Activated CD4-positive, alpha-beta T cell treated with anti-CD3 and anti-CD28 coated beads for 1 hour (primary cell): ENCODE measurements around the gene SPECC1L.
A peak's percentile ranks its signal among the peaks of the same experiment; 100 is the strongest.
"Not testable (repeated sequence)": the region's sequence is repeated elsewhere in the genome, so short reads cannot be mapped to it uniquely, and the experiment has no call there.

Experiments
- DNase-seq: peaks from one replicate; pipeline ENCODE4 v3.0.0-alpha.2; 2020

SPECC1L gene

DNA sequence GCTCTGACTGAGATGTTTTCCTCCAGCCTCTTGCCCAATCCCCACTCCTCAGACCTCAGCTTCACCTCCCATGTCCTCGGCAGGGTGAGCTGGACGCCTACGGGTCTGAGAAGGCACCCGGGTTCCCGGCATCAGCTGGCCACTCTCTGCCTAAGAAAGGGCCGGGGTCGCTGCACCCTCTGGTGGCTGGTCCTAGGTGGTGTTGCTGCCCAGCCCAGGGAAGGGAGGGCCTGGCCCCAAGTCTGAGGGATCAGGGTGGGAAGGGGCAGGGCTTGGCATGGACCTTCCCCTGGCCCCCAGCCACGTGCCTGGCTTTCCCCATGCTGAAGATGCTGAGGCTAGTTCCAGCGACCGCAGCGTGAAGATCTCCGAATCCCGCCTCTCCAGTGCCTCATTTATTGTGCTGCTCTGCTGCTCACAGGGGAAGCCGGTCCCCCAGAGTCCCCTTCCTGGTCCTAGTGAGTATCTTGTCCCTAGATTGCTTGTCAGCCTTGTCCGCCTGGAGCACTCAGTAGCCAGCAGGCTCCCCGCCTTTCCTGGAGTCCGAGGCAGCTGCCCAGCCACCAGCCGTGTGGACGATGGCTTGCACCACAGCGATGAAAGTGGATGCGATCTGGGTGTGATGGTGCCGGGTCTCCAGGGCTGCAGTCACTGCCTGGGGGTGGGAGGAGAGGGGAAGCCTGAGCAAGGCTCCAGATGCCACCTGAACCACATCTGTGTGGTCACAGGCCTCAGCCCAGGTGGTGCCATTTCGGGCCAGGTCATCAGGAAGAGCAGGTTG lies 22.9 kb upstream of the SPECC1L start:
- peak; percentile 18 for DNase-seq

DNA sequence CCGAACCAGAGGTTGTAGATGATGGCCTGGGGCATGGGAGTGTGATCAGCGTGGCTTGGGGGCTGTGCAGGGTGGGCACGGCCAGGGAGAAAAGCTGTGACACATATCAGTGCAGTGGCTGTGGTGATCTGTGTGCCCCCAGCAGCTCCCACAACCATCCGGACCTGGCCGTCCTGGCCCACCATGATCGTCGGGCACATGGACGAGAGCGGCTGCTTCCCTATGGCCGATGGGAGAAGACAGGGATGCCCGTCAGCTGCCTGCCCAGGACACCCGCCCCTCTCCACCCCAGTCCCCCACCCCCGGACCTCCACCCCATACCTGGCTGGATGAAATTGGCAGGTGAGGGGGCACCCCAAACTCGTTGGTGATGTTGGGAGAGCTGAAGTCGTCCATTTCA lies 22.0 kb upstream of the SPECC1L start:
- not testable (repeated sequence) for DNase-seq

DNA sequence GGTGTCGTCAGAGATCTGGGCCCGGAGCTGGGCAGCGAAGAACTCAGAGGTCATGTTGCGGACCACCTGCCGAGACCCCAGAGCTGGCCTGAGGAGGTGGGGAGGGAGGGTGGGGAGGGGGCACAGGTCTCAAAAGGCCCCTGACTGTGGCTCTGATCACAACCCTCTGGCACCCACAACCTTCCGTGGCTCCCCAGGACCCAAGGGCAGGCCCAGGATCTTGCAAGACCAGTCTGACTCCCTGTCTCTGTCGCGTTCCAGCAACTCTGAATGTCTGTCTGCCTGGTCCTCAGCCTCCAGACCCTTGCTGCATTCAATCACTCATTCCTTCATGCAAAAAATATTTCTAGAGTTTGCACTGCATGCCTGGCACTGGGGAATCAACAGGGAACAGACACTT lies 21.2 kb upstream of the SPECC1L start:
- not testable (repeated sequence) for DNase-seq

DNA sequence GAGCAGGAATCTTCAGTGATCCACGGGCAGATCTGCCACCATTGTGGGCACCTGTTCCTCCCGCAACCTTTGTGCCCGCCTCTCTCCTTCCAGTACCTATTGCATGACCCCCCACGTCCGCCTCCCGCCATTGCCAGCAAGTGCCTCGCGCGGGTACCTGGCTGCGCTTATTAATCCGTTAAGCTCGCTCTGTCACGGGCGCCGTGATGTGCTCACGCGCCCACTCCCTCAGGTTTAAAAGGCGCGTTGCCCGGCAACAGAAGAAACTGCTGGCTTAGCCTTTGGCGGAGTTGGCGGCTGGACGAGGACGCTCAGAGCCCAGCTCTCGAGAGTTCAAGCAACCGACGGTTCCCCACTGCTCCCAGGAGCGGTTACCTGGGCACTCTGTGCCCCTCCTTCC lies 19.3 kb upstream of the SPECC1L start:
- not testable (repeated sequence) for DNase-seq

DNA sequence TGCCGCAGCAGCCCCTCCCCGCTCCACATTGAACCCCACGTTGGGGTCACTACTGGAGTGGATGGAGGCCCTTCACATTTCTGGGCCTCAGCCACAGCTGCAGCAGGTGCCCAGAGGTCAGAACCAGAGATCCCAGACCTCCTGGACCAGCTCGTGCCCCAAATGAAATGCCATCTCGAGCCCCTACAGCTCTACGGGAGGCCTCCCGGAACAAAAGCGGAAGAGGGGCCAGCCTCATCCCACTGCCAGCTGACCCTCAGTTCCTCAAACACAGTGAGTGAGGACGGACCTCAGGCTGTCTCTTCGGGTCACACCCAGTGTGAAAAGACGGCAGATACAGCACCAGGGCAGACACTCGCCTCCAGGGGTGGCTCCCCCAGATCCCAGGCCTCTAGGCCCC lies 17.5 kb upstream of the SPECC1L start:
- not testable (repeated sequence) for DNase-seq

DNA sequence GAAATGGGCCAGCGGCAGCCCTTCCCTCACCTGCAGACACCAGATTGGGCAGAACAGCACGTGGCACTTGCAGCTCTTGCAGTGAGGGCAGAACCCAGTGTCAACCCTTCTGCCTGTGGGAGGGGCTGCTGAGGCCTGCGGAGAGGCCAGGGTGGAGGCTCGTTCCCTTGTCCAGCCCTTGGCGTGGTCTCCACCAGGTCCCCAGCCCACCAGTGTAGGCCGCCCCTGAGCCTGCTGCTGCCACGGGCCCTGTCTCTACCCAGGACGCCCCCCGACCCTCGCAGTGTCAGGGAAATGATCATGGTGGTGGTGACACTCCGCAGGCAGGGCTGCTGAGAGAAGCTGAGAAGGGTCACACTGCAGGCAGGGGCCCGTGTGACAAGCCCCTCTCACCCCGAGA lies 14.5 kb upstream of the SPECC1L start:
- DNase-seq: not testable (repeated sequence)

DNA sequence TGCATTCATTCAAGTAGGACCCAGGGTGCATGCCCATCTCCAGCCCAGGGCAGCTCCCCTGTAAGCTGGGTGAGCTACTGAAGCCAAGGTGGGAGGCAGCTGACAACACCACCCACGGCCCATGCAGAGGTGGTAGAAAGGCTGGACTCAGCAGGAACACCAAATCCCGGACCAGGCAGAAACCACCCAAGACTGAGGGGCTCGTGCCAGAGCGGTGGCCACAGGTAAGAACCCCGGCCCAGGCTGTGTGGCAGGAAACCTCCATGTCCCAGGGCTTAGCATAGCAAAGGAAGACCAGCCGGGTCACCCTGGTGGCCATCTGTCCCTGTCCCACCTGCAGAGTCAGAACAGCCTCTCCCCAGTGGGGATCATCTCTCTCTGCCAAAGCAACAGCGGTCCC lies 13.9 kb upstream of the SPECC1L start:
- not testable (repeated sequence) for DNase-seq

DNA sequence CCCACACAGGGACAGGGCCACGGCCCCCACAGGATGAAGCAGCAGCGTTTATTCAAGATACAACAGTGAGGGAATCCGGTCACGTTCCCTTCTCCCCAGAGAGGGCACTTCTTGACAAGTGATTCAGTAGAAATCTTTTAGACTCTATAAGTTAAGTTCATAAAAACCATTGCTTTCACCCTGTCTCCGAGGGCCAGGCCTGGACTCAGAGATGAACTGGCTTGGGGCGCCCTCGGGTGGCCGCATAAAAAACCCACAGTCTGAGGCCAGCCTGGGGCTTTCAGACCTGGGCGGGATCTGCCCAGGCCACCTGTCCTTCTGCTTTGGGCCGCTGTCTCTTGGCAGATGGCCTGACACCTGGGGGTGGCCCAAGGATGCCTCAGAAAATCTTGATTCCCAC lies 11.2 kb upstream of the SPECC1L start:
- DNase-seq: peak; percentile 52

DNA sequence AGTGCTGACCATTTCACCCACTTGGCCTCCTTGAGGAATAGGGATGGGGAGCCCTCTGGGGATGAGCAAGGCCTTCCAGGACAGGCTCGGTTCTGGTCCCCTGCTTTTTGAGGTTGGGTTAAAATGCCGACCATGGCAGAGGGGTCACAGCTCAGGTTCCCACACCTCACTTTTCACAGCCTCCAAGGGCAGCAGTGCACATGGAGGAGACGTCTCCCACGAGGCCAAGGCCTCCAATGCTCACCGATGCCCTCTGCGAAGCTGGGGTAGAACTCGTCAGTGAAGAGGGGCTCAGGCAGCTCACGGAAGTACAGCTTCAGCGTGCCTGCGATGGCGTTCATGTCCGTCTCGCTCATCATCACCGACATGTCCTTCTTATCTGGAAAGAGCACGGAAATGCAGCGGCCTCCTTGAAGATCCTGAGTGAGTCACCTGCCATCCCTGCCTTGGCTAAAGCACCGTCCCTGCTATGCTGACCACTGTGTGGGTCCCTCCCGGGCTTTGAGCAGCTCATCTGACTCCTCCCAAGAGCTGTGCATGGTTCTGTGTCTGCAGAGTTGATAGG lies 8.4 kb upstream of the SPECC1L start:
- not testable (repeated sequence) for DNase-seq

DNA sequence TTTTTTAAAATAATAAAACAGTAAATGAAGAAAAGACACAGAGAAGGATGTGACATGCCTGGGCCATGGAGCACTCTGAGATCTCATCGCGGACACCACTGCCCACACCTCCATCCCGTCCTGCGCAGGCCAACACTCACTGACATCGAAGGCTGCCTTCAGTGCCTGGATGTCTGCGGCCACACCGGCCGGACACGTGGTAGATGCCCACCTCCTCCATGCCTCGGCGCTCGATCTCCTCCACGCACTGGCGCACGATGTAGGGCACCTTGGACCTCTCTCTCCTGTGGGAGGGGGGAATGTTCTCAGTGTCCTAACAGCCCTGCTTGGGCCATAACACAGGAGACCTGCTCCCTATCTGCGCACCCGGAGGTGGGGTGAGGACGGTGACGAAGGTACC lies 7.2 kb upstream of the SPECC1L start:
- DNase-seq: not testable (repeated sequence)

DNA sequence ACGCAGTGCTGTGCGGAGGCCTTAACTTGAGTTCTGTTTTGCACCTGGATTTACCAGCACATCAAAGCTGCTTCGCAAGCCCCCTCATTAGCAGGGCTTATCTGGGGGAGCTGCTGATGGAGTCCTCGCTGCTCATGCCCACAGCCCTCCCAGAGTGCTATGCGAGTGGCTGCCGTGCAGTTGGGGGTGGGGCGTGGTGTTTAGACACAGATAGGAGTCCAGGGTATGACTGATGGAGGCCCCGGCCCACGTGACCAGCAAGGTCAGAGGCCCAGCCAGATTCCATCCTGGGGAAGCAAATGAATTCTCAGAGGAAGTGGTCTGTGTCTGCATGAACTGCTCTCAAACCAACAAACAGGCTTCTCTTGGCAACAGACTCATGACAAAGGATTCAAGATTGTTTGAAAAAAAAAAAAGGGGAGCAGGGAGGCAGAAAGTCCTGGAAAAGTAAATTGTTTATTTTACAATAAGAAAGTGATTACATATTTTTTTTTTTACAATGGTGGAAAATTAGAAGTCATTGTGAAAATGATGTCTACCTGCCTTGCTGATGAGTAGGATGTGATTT lies 6.2 kb upstream of the SPECC1L start:
- not testable (repeated sequence) for DNase-seq

DNA sequence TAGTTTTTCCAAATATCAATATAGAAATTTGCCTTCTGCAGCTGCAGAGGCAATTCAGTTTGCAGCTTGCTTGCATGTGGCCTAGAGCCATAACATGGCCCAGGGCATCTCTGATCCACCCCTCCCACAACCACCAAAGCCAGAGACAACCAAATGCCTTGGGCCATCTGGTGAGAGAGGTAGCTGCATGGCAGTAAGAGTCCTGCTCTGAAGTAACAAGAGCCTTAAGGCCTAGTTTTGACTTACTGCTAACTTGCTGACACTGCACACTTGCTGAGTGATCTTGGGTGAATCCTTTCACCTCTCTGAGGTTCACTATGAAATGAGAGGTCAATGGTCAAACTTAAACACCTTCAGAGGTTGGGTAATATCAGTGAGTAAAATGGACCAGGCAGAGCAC lies 4.9 kb upstream of the SPECC1L start:
- no peak for DNase-seq

DNA sequence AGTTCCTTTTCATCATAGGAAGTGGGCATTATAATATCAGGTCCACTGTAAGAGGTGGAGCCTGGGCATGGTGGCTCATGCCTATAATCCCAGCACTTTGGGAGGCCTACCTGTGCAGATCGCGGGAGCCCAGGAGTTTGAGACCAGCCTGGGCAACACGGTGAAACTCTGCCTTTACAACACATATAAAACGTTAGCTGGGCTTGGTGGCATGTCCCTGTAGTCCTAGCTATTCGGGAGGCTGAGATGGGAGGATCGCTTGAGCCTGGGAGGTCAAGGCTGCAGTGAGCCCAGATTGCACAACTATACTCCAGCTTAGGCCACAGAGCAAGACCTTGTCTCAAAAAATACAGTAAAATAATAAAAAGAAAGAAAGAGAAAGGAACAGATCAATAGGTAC lies 4.1 kb upstream of the SPECC1L start:
- not testable (repeated sequence) for DNase-seq

DNA sequence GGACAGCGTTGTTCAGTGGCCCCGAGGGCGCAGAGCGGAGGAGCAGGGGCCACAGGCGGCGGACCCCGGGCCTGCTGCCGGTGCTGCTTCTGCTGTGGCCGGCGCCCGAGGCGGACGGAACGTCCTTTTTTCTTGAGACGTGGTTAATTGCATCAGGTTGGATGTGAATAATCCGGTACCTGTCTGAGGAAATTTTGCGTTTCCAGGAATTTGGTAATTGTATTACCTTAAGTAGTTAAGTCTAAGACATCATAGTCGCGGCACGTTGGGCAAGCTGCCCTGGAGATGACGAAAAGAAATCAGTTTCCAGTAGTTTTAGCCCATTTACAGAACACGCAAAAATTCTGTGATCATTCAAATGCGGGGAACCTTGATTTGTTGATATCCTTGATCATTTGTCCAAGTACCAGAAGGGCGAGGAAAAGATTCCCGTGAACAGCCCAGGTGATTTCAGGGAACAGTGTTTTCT lies 789 bp downstream of the SPECC1L start:
- DNase-seq: no peak

DNA sequence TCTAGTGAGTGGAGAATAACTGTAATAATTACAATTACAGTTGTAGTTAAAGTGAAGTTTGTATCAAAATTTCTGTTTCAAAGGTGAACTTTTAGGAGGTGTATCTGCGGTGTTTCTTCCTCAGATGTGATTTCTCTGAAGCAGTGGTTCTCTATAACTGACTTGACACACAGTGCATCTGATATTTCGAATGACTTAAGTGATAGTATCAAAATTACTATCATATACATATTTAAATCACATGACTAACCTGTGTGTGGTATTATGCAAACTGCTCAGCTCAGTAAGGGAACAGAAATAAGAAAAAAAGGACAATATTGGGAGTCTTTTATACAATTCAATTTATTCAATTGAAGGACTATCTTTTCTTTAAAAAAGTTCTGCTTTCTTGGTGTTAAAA lies 2.4 kb downstream of the SPECC1L start:
- not testable (repeated sequence) for DNase-seq

DNA sequence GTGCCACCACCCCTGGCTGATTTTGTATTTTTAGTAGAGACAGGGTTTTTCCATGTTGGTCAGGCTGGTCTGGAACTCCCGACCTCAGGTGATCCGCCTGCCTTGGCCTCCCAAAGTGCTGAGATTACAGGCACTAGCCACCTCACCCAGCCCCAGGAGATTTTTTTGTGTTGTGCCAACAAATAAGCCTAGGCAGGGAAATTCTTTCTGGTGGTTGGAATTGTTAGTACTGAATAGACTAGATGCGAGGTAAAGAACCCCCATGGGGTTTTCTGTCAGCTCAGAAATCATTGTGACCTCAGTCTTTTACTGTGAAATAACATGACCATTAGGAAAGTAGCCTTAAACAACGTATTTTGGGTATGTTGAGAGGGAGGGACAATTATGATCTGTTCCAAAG lies 3.3 kb downstream of the SPECC1L start:
- DNase-seq: not testable (repeated sequence)

DNA sequence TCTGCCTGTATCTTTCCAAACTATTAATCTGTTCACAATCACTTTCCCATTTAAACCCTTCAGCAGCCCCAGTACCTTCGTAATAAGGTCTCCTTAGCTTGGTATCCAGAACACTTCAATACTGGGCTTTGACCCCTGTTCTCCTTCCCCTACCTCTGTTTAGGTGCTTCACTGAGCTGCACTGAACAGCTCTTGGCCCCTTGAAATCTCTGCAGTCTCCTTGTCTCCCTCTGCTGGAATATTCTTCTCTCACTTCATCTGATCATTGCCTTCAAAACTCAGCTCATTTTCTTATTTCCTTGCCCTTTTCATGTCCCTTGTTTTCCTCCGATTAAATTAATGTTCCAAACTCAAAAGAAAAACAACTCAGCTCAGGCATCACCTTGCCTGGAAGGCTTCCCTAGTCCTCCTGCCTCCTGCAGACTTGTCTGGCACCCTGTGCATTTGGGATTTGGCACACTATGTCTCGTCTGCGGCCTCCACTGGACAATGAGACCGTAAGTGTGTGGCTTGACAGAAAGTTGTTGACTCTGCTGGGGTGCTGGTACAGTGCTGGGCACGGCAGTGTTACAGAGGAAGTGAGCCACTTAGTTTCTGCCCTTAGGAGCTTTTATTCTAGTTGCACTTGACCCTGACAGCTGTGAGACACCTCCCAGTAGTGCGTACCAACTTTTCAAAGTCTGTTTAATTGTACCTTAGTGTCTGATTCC lies 4.2 kb downstream of the SPECC1L start:
- not testable (repeated sequence) for DNase-seq

DNA sequence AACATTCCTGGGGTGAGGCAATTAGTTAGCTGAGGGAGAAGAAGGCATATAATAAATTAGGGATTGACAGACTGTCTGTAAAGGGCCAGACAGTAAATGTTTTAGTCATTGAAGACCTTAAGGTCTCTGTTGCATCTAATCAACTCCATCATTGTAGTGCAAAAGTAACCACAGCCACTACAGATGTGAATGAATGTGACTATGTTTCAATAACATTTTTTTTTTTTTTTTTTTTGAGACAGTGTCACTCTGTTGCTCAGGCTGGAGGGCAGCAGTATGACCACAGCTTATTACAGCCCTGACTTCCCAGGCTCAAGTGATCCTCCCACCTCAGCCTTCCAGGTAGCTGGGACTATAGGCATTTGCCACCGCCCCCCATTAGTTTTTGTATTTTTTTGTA lies 9.7 kb downstream of the SPECC1L start:
- DNase-seq: not testable (repeated sequence)

DNA sequence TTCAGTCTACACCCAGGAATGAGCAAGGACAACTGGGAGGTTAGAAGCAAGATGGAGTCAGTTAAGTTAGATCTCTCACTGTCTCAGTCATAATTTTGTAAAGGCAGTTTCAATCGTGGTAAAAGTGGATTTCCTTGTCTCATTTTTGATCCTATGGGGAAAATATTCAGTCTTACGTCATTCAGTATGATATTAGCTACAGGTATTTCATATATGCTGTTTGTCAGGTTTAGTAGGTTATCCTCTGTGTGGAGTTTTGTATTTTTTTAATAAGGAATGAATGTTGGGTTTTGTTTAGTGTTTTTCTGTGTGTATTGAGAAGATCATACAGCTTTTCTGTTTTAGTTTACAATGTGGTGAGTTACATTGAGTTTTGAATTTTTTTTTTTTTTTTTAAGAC lies 11.8 kb downstream of the SPECC1L start:
- DNase-seq: no peak

DNA sequence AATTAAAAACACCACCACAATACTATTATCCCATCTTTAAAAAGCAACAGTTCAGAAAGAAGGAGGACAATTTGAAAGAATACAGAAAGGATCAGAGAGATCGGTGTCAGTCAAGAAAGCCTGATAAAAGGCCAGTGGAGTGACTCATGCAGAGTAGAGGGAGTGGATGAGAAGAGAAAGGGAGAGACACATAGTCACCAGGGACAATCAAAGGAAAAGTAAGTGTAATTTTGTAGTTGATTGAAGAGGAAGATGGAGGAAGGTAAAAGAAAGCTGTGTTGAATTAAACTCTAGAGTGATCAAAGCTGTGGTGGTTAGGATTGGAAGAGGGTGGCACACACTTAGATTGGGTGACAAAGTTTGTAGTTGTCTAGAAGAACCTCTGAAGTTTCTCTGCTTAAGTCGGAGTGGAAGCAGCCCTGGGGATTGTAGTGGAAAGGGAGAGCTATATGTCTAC lies 14.1 kb downstream of the SPECC1L start:
- DNase-seq: no peak

DNA sequence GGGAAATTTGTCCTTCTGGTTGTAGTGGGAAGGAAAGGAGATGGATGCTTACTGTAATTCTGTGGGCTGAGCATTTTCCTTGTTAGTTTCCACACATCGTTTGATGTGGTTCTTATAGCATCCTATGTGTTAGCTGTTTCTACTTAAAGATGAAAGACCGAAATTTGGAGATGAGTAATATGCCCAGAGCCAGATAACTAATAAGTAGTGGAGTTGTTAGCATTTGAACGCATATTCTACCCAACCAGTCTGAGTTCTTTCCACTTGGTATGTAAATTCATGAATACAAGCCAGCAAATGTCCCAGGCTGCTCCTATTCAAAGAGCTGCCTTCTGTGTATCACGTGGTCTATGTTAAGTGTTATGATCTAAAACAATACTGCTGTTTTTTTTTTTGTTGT lies 14.6 kb downstream of the SPECC1L start:
- no peak for DNase-seq

DNA sequence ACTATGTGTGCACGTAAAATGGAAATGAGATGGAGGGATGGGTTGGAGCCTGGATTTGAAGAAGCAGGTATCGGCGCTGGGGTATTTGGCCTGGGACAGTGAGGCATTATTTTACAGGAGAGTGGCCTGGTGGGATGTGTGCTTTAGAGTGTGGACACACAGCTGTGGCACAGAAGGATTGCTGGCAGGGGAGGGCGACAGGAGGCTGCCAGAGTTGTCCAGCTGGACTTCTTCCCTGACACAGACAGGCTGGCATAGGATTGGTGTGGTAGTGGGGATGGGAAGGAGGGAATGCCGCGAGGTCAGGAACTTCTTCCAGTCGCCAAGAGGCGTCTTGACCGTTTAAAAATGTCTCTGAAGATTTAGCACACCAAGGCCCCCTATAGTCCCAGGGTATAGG lies 16.6 kb downstream of the SPECC1L start:
- DNase-seq: not testable (repeated sequence)

DNA sequence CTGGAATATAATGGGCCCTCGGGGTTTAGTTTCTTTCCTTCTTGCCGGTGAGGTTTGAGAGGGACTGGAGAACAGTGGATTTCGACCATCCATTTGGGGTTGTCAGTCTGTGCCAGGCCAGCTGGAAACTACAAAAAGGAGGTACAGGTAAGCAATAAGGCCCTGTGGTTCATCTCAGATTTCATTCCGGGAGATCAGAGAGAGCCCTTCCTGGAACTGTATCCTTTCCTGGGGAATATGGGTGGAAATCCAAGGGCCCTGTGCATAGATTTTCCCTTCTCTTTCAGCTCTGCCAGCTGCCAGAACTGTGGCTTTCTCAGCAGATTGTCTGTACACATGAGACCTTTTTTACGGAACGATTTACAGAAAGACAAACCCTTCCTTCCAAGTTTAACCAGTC lies 17.2 kb downstream of the SPECC1L start:
- DNase-seq: not testable (repeated sequence)
